CD4-positive, alpha-beta memory T cell (primary cell): ENCODE data around the gene PLA2G4A. TPM values are rescaled to one million over a fixed set of nuclear protein-coding genes. Genes with fewer than 3 reads are reported as not detected.

ENCODE experiments used
- CTCF ChIA-PET: fragments of 350-600 bp; sonication (Branson Sonifier 250); formaldehyde crosslinking; loops from one replicate; lab custom pipeline; 2021; ENCODE audit warnings: inconsistent platforms; ENCODE audit not compliant: partially characterized antibody; lab: Charles Lee
- POLR2A ChIA-PET: fragments of 350-600 bp; sonication (Branson Sonifier 250); formaldehyde crosslinking; loops from one replicate; lab custom pipeline; 2021; ENCODE audit not compliant: partially characterized antibody; lab: Charles Lee
- DNase-seq, 5 donors: peaks; one replicate each; pipeline versions ENCODE4 v3.0.0 to v3.0.0-alpha.2; 2020 to 2022; ENCODE audit warnings: mixed read lengths in 1 of 5
- H3K27ac ChIP-seq: one replicate; pipeline ENCODE4 v1.7.0; 2013; ENCODE audit warnings: low read depth, low read length
- H3K27me3 ChIP-seq: 2 replicates; pipeline ENCODE4 v1.7.0; 2013; ENCODE audit warnings: mild to moderate bottlenecking, low read length, moderate library complexity; ENCODE audit not compliant: insufficient read depth
- H3K36me3 ChIP-seq: 2 replicates; pipeline ENCODE4 v1.7.0; 2013; ENCODE audit warnings: mild to moderate bottlenecking, low read length, moderate library complexity; ENCODE audit not compliant: insufficient read depth
- H3K4me1 ChIP-seq: 2 replicates; pipeline ENCODE4 v1.7.0; 2013; ENCODE audit warnings: mild to moderate bottlenecking, low read length, moderate library complexity; ENCODE audit not compliant: insufficient read depth
- H3K4me3 ChIP-seq, 2 donors: one replicate each; pipeline ENCODE4 v1.7.0; 2013; ENCODE audit warnings: low read length in 2 of 2, mild to moderate bottlenecking in 1 of 2
- H3K9me3 ChIP-seq, 2 donors: one replicate each; pipeline ENCODE4 v1.7.0; 2013; ENCODE audit warnings: low read length in 2 of 2, control low read depth in 1 of 2; ENCODE audit not compliant: control insufficient read depth in 1 of 2
- H3K27ac Mint-ChIP-seq, 7 donors: one replicate each; pipeline ENCODE4 v1.8.0; 2020 to 2021; ENCODE audit warnings: mixed read lengths in 7 of 7, mild to moderate bottlenecking in 6 of 7, inconsistent platforms in 3 of 7, moderate library complexity in 3 of 7
- H3K27me3 Mint-ChIP-seq, 2 donors: one replicate each; pipeline ENCODE4 v1.8.0; 2020 to 2021; ENCODE audit warnings: mixed read lengths in 2 of 2
- H3K36me3 Mint-ChIP-seq, 2 donors: one replicate each; pipeline ENCODE4 v1.8.0; 2020 to 2021; ENCODE audit warnings: mixed read lengths in 2 of 2, inconsistent platforms in 1 of 2, mild to moderate bottlenecking in 1 of 2
- H3K4me1 Mint-ChIP-seq, 4 donors: one replicate each; pipeline ENCODE4 v1.8.0; 2020 to 2021; ENCODE audit warnings: mixed read lengths in 4 of 4, mild to moderate bottlenecking in 1 of 4
- H3K4me3 Mint-ChIP-seq, 8 donors: one replicate each; pipeline ENCODE4 v1.8.0; 2020 to 2021; ENCODE audit warnings: mixed read lengths in 8 of 8, mild to moderate bottlenecking in 7 of 8, moderate library complexity in 6 of 8, inconsistent platforms in 3 of 8
- H3K9me3 Mint-ChIP-seq, 8 donors: one replicate each; pipeline ENCODE4 v1.8.0; 2020 to 2021; ENCODE audit warnings: mixed read lengths in 8 of 8, mild to moderate bottlenecking in 5 of 8, inconsistent platforms in 3 of 8, moderate library complexity in 1 of 8
- intact Hi-C: fragments of 100-400 bp; cut with micrococcal nuclease; formaldehyde crosslinking; loops from one replicate; pipeline ENCODE4 v1.15.1; 2023
- polyA plus RNA-seq, 2 donors: library from polyadenylated mRNA; unstranded; fragments of 300-500 nt; fragmentation: Illumina TruSeq; gene quantifications; one replicate each; pipeline ENCODE4 v1.2.3, GENCODE V29; 2021
- total RNA-seq, 2 experiments: library from RNA; stranded (reverse); gene quantifications; one replicate each; pipeline ENCODE4 v1.2.3, GENCODE V29; 2021

PLA2G4A gene
- total and polyA plus RNA-seq, 4 experiments from 2014 or later: 0.25 to 0.32 TPM; not detected in 2

DNA sequence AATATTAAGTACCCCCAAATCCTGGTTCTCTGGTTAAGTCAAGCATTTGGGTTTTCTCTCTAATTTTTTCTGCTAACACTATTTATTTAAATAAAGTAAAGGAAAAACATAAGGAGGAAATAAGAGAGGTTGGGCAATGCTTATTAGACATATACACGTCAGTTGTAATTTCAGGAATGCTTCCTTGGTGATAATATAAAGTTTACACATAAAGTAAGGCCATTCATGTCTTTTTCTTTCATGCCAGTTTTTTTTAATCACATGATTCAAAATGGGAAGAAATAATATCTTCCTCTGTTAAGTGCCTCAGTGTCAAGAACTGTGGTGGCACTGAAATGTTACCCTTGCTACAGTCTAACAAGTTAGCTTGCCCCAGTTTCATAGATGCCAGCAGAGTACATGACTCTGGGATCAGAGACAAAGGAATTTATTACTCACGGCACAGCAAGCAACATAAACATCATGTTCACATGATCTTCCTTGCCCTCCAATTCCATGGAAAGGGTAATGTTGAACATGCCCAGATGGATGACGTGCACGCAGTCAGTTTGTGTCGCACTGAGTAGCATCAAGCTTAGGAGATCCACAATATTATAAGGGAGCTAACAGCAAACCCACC is 184.9 kb downstream of the PLA2G4A start:
- no peak overlapping the region for H3K4me3 Mint-ChIP-seq
- Histone ChIP-seq H3K4me3 (no peak overlapping the region), H3K36me3 (no peaks in the 10 kb centered on the region), H3K9me3 (no peaks in the 10 kb centered on the region), H3K27ac (no peak overlapping the region), H3K4me1 (no peaks in the 10 kb centered on the region), H3K27me3 (no peaks in the 10 kb centered on the region)
- no peaks in the 10 kb centered on the region for H3K36me3 Mint-ChIP-seq
- H3K27me3 Mint-ChIP-seq: peaks cover under 1 to 7% of the 10 kb centered on the region in 2 donors
- intact Hi-C loops: no loop called here
- ChIA-PET CTCF (interaction anchor here (1.2 kb wide), 1 partner anchor 20 kb away, joined by 4 read pairs; no protein-coding TSS in a partner anchor), POLR2A (no interaction called here)
- DNase-seq: no peak
- H3K9me3 Mint-ChIP-seq: peaks cover 0 to 10% (median 2%) of the 10 kb centered on the region in 8 donors
- no peak overlapping the region for H3K27ac Mint-ChIP-seq
- no peaks in the 10 kb centered on the region for H3K4me1 Mint-ChIP-seq

DNA sequence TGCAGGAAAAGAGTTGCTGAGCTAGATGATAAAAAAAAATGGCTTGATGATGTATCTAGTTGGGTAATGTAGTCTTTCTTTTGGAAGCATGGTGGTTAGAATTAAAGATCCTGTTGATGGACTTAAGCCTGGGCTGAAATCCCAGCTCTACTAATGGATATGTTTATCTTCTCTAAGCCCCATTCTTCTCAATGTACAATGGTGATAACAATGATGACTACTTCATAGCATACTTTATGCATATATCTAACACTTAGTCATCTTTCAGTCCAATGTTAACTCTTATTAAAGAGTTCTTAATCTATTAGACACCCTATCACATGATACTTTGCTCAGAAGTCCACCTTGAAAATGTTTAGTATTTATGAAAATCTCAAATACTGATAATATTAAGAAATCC is 189.5 kb downstream of the PLA2G4A start:
- no peak overlapping the region for H3K4me3 Mint-ChIP-seq
- no peaks in the 10 kb centered on the region for H3K4me1 Mint-ChIP-seq
- DNase-seq: no peak
- Histone ChIP-seq H3K27me3 (no peaks in the 10 kb centered on the region), H3K36me3 (no peaks in the 10 kb centered on the region), H3K4me3 (no peak overlapping the region), H3K9me3 (no peaks in the 10 kb centered on the region), H3K4me1 (no peaks in the 10 kb centered on the region), H3K27ac (no peak overlapping the region)
- ChIA-PET CTCF (no interaction called here), POLR2A (no interaction called here)
- intact Hi-C loops: no loop called here
- H3K36me3 Mint-ChIP-seq: no peaks in the 10 kb centered on the region
- peaks cover 3 to 7% of the 10 kb centered on the region in 2 donors for H3K27me3 Mint-ChIP-seq
- H3K27ac Mint-ChIP-seq: no peak overlapping the region
- H3K9me3 Mint-ChIP-seq: peaks cover 0 to 8% (median 3%) of the 10 kb centered on the region in 8 donors

DNA sequence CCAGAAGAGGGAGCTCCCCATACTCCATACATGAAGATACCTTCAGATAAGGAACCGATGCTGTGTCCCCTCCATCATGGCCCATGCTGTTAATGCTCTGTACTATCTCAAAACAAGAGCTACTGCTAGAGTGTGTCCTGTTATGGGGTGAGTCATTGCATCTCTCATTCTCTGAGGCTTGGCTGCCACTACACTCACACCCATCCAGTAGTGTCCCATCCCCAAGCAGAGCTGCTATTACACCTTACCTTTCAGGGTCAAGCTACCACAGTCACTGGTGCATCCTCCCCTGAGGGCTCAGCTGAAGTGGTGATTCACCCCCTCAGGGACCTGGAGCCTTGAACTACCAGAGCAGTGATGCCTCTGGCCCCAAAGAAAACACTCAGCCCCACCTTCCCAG is 198.5 kb downstream of the PLA2G4A start:
- no peaks in the 10 kb centered on the region for H3K4me1 ChIP-seq
- Mint-ChIP-seq H3K9me3 (peaks cover 2 to 34% (median 14%) of the 10 kb centered on the region in 8 donors), H3K27me3 (no peaks in the 10 kb centered on the region), H3K4me3 (no peak overlapping the region), H3K36me3 (no peaks in the 10 kb centered on the region), H3K4me1 (no peaks in the 10 kb centered on the region), H3K27ac (no peak overlapping the region)
- no peak overlapping the region for H3K27ac ChIP-seq
- intact Hi-C loops: no loop called here
- H3K36me3 ChIP-seq: no peaks in the 10 kb centered on the region
- ChIA-PET CTCF (no interaction called here), POLR2A (no interaction called here)
- DNase-seq: no peak
- no peaks in the 10 kb centered on the region for H3K27me3 ChIP-seq
- no peaks in the 10 kb centered on the region for H3K9me3 ChIP-seq
- no peak overlapping the region for H3K4me3 ChIP-seq

GRCh38 chr1:187032316-187032981 is 203.7 kb downstream of the PLA2G4A start:
- Mint-ChIP-seq H3K36me3 (no peaks in the 10 kb centered on the region), H3K9me3 (peaks cover 2 to 27% (median 14%) of the 10 kb centered on the region in 8 donors), H3K4me3 (no peak overlapping the region), H3K27me3 (peaks cover 0 to 3% of the 10 kb centered on the region in 2 donors), H3K27ac (no peak overlapping the region), H3K4me1 (no peaks in the 10 kb centered on the region)
- intact Hi-C loops: no loop called here
- ChIA-PET CTCF (no interaction called here), POLR2A (no interaction called here)
- DNase-seq: no peak
- no peaks in the 10 kb centered on the region for H3K9me3 ChIP-seq
- H3K4me3 ChIP-seq: no peak overlapping the region
- no peak overlapping the region for H3K27ac ChIP-seq
- no peaks in the 10 kb centered on the region for H3K36me3 ChIP-seq
- H3K4me1 ChIP-seq: no peaks in the 10 kb centered on the region
- H3K27me3 ChIP-seq: no peaks in the 10 kb centered on the region

DNA sequence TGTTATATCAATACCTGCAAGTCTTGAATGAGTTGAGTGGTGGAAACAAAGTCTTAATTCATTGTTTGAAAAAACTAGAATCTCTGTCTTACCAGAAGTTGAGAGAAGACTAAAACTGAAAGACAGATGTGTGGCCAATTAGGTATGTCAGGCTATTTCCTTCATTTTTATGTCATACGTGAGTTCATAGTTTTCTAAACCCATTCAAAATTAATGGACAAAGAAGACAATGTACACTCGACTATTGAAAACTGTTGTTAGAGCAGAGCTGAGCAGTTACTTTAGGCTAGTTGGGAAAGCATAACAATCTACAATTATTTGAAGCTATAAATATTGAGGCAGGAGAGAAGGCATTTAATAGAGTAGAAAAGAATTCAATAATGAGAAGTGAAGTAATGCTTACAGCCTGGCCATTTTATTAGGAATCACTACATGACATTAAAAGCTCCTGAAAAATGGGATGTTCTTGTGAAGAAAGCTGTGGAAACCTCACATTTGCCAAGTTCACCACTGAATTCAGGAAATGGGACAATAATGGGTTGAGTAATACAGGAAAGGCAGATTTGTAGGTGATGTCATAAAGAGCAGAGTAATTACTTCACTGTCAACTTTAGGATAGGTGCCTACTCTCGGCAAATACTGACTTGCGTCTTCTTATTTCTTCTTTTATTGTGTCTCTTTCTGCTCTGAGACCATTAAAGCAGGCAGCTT is 204.4 kb downstream of the PLA2G4A start:
- CTCF ChIA-PET: interaction anchor here (1.0 kb wide), 1 partner anchor 18 kb away, joined by 3 read pairs; no protein-coding TSS in a partner anchor
- no peak overlapping the region for H3K27ac Mint-ChIP-seq
- H3K9me3 ChIP-seq: no peaks in the 10 kb centered on the region

DNA sequence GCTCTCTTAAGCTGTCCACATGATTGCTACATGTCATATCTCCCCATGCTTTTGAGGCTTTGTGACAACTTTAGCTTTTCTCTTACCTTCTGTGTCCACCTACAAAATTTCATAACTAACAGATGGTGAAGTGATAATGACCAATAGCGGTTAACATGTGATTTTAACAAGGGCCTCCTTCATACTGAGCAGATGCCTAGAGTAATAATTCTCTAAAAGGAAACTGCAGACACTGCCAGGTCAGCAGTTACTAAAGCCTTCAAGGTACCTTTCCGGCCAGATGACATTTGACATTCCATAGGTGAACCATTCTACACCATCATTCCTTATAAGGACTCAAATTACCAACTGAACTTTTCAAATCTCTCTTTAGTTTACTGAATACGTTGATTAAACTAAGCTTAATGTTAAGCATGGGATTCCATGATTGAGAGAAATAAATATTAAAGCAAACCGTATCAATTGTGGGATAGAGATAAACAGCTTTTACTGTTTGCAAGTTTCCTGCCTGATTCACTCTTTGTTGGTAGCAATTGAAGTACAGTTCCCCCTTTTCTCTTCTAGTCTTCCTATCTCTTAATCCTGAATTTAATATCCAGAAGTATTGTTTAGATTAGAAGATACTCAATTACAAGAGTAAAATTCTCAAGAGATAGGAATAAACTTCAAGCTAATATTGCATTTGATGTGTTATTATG is 205.1 kb downstream of the PLA2G4A start:
- no peaks in the 10 kb centered on the region for H3K4me1 ChIP-seq
- no peak overlapping the region for H3K27ac Mint-ChIP-seq
- POLR2A ChIA-PET: no interaction called here
- H3K27me3 Mint-ChIP-seq: peaks cover 0 to 3% of the 10 kb centered on the region in 2 donors
- no peaks in the 10 kb centered on the region for H3K4me1 Mint-ChIP-seq
- H3K9me3 ChIP-seq: no peaks in the 10 kb centered on the region
- intact Hi-C loops: no loop called here
- no peaks in the 10 kb centered on the region for H3K36me3 Mint-ChIP-seq
- DNase-seq: no peak
- H3K4me3 ChIP-seq: no peak overlapping the region
- H3K27me3 ChIP-seq: no peaks in the 10 kb centered on the region
- H3K36me3 ChIP-seq: no peaks in the 10 kb centered on the region
- H3K4me3 Mint-ChIP-seq: no peak overlapping the region
- no peak overlapping the region for H3K27ac ChIP-seq
- peaks cover 2 to 15% (median 8%) of the 10 kb centered on the region in 8 donors for H3K9me3 Mint-ChIP-seq
- CTCF ChIA-PET: interaction anchor here (1.0 kb wide), 1 partner anchor 18 kb away, joined by 3 read pairs; no protein-coding TSS in a partner anchor

More for the DNA sequence above, 204.4 kb downstream of the PLA2G4A start:
- peaks cover 2 to 21% (median 12%) of the 10 kb centered on the region in 8 donors for H3K9me3 Mint-ChIP-seq
- no peak overlapping the region for H3K27ac ChIP-seq
- no peak overlapping the region for H3K4me3 ChIP-seq
- H3K36me3 Mint-ChIP-seq: no peaks in the 10 kb centered on the region
- no peak for DNase-seq
- intact Hi-C loops: no loop called here
- no peaks in the 10 kb centered on the region for H3K4me1 ChIP-seq
- peaks cover 0 to 3% of the 10 kb centered on the region in 2 donors for H3K27me3 Mint-ChIP-seq
- no peak overlapping the region for H3K4me3 Mint-ChIP-seq
- no peaks in the 10 kb centered on the region for H3K4me1 Mint-ChIP-seq
- H3K27me3 ChIP-seq: no peaks in the 10 kb centered on the region
- POLR2A ChIA-PET: no interaction called here
- no peaks in the 10 kb centered on the region for H3K36me3 ChIP-seq

DNA sequence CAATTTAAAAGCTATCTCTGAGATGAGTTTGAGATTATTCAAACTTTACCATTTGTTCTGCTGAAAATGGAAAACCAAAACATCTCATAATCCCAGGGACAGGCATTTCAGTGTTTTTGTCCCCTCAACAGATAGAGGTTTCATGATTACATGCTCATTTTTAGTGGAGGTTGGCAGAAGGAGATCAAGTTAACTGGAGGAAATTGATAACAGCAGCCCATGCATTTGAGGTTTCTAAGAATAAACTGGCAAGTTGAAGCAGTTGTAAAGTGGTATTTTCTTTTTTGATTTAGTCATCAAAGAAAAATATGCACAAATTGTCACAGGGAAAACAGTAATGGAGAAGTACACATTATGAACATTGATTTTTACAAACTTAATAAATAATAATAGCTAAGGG is 205.8 kb downstream of the PLA2G4A start:
- Mint-ChIP-seq H3K9me3 (peaks cover 2 to 8% (median 5%) of the 10 kb centered on the region in 8 donors), H3K4me3 (no peak overlapping the region), H3K27ac (no peak overlapping the region), H3K4me1 (no peaks in the 10 kb centered on the region), H3K36me3 (no peaks in the 10 kb centered on the region), H3K27me3 (peaks cover 0 to 3% of the 10 kb centered on the region in 2 donors)
- H3K27ac ChIP-seq: no peak overlapping the region
- intact Hi-C loops: no loop called here
- ChIA-PET POLR2A (no interaction called here), CTCF (interaction anchor here (1.0 kb wide), 1 partner anchor 17 kb away, joined by 3 read pairs; no protein-coding TSS in a partner anchor)
- DNase-seq: no peak
- H3K36me3 ChIP-seq: no peaks in the 10 kb centered on the region
- H3K4me1 ChIP-seq: no peaks in the 10 kb centered on the region
- no peaks in the 10 kb centered on the region for H3K9me3 ChIP-seq
- no peak overlapping the region for H3K4me3 ChIP-seq
- H3K27me3 ChIP-seq: no peaks in the 10 kb centered on the region
